ENCODE measurements around the gene DNHD1.

The DNHD1 gene

DNA sequence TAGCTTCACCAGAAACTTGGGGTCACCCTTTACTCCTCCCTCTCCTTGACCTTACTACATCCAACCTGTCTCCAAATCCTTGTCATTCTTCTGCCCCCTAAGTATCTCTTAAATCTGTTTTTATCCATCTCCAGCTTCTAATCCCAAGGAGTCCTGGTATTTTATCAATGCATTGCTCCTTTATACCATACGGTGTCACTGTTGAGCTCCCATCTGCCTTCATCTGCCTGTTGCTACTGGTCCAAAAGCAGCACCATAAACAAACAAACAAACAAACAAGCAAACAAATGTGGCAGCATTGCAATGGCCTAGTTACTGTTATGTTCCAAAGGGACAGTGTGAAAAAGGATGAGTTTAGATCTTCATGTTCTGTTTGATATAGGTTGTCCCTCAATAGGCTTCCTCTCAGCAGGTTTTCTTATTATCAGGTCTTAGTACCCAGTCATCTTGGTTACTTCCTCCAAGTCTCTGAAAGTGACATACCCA is 34.2 kb downstream of the DNHD1 start:
- DNase-seq: peak in 1 of 2 experiments; percentile 48

DNA sequence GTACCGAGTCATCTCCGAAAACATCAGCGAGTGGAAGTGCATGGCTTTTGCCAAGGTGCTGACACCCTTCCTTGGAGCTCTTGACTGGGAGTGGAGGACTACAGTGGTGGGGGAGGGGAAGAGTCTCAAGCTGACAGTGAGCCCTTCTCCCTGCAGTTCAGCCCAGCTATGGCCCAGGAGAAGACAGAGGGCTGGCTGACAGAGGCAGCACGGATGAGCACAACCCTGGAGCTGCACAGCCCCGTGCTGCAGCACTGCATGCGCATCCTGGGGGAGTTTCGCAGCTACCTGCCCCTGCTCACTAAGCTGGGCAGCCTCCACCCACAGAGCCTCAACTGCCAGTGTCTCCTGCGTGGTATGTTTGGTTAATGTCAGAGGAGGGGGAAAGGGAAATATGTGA is 41.4 kb downstream of the DNHD1 start:
- no peak for DNase-seq

- DNase-seq: no peak
These were observed 41.9 kb downstream of the DNHD1 start for GRCh38 chr11:6538945-6539344.

- no peak for DNase-seq
These were observed 42.7 kb downstream of the DNHD1 start for GRCh38 chr11:6539748-6540268.

GRCh38 chr11:6541356-6541755 is 44.3 kb downstream of the DNHD1 start:
- DNase-seq: no peak

- DNase-seq: no peak
These were observed 45.6 kb downstream of the DNHD1 start for GRCh38 chr11:6542727-6543126.

- DNase-seq: no peak
These were observed 48.1 kb downstream of the DNHD1 start for GRCh38 chr11:6544921-6545850.

DNA sequence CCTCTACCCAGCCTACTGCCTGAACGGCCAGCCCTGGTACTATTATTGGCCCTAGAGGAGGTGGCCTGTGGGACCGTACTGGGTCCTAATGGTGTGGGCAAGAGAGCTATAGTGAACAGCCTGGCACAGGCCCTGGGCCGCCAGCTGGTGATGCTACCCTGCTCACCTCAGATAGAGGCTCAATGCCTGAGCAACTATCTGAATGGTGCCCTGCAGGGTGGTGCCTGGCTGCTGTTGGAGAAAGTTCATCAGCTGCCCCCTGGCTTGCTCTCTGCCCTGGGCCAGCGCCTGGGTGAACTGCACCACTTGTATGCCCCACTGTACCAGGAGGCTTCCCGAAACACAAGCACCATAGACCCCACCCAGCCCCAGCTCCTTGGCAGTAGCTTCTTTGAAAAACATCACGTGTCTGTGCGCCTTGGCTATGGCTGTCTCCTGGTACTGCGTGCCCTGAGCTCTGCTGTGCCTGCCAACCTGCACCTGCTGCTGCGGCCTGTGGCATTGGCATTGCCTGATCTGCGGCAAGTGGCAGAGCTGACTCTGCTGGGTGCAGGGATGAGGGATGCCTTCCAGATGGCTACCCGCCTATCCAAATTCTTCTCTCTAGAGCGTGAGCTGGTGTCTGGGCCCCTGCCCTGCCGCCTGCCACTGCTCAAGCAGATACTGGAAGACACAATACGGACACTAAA is 49.0 kb downstream of the DNHD1 start:
- DNase-seq: no peak

- DNase-seq: no peak
These were observed 49.7 kb downstream of the DNHD1 start for GRCh38 chr11:6546735-6547134.

DNA sequence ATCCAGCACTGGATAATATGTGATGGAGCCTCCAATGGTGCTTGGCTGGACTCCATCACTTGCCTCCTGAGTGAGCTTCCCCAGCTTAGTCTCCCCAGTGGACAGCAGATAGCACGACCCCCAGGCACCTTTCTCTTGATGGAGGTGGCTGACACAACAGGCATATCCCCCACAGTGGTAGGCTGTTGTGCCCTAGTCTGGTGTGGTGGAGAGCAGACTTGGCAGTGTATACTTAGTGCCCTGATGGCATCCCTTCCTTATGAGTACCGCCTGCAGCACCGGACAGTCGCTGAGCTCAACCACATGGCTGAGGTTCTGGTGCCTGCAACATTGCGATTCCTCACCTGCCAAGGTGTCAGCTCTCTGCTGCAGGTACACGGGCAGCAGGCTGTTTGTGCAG is 50.1 kb downstream of the DNHD1 start:
- no peak for DNase-seq

DNA sequence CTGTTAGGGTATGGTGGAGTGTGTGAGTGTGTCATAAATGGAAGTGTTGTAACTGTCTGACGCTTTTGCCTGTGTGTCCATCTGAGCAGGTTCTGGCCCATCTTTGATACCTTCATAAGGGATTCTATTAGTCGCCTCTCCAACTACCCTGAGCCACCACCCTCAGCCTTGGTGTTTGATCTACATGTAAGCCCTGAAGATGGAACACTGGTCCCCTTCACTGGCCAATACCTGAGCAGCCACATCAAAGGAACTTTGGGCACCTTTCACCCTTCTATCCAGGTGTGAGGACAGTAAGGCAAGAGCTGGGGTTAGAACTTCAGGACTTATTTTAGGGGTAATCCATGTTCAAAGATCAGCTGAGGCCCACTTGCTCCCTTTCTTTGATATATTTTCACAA is 51.0 kb downstream of the DNHD1 start:
- no peak for DNase-seq

- no peak for DNase-seq
These were observed 51.6 kb downstream of the DNHD1 start for GRCh38 chr11:6548641-6549040.

- DNase-seq: no peak
These were observed 56.6 kb downstream of the DNHD1 start for GRCh38 chr11:6553634-6554033.

DNA sequence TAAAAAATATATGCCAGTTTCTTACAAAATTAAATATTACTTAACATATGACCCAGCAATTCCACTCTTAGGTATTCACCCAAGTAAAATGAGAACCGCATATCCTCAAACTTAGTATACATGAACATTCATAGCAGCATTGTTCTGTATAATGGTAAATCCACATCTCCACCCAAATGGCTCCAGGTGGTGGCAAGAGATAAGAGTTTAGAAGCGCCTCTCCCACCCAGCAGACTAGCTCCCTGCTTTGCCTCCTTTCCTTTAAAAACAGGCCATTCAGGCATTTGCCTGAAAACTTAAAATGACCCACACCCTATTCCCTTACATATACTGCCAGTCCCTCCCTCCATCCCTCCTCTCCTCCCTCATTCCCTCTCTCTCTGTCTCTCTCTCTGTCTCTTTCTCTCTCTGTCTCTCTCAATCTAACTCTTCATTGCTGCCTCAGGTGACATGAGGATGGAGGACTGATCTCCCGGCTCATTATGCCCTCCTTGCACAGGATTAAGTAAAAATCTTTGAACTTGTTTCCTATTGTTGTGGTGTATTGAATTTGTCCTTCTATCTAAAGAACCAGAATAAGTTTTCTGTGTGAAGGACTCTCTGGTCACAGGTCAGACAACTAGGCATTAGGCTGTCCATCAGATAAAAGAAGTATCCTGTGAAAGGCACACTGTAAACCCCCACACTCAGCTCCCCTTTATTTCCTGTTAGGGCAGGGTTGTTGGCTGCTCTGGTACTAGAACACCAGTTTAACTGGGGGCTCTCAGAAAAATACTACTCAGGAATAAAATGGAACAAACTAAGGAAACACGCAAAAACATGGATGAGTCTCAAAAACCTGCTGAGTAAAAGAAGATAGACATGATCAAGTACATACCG is 58.0 kb downstream of the DNHD1 start:
- DNase-seq: no peak

GRCh38 chr11:6556139-6556949 is 59.3 kb downstream of the DNHD1 start:
- no peak for DNase-seq

- DNase-seq: no peak
These were observed 60.0 kb downstream of the DNHD1 start for GRCh38 chr11:6557063-6557462.

GRCh38 chr11:6557761-6558674 is 60.9 kb downstream of the DNHD1 start:
- DNase-seq: no peak

GRCh38 chr11:6559369-6559768 is 62.3 kb downstream of the DNHD1 start:
- no peak for DNase-seq

DNA sequence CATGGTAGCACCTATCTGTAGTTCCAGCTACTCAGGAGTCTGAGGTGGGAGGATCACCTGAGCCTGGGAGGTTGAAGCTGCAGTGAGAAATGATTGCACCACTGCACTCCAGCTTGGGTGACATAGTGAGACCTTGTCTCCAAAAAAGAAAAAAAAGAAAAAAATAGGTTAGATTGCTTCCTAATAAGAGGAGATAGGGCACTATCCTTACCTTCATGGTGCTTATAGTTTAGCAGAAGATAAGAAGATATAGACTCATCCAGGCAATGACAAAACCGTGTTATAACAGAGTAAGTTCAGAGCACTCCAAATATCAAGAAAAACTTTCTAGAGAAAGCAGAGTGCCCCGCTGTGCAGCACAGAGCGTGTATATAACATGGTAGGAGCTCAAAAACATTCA is 64.2 kb downstream of the DNHD1 start:
- no peak for DNase-seq

- DNase-seq: no peak
These were observed 66.1 kb downstream of the DNHD1 start for GRCh38 chr11:6563121-6563619.

GRCh38 chr11:6563667-6564066 is 66.6 kb downstream of the DNHD1 start:
- DNase-seq: no peak

All from NCI-H524 (cell line).